SK-N-MC (cell line): ENCODE measurements around the gene WRAP73.

ENCODE experiments used
- EZH2 ChIP-seq: fragments of 200-600 bp; sonication (generic); IDR thresholded peaks from one replicate; pipeline ENCODE4 v1.6.1; 2017; ENCODE audit warnings: antibody characterized with exemption
- FOXP2 ChIP-seq: optimal IDR thresholded peaks from 2 replicates; pipeline ENCODE3; 2011; ENCODE audit warnings: mild to moderate bottlenecking, moderate library complexity; ENCODE audit not compliant: insufficient read depth; ENCODE audit errors: extremely low read length, control extremely low read depth
- POLR2AphosphoS5 ChIP-seq: IDR thresholded peaks from 2 replicates; pipeline ENCODE4 v1.6.1; 2012; ENCODE audit warnings: mild to moderate bottlenecking, low read depth, low read length, borderline replicate concordance

DNA sequence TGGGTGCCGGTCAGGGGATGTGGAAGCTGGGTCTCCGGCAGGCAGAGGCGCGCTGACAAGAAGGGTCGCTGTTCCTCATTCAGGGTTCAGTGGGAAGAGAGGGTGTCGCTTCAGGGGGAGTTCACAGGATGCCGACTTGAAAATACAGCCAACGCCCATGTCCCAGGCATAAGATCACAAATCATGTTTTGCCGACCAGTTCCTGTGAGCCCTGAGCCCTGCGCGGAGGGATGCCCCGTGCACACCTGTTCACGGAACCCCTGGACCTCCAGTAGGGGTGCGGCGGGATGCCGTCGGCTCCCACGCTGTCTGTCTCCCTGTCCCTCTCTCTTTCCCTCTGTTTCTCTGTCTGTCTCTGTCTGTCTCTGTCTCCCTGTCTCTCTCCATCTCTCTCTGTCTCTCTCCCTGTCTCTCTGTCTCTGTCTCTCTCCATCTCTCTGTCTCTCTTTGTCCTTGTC, 29.2 kb upstream of the WRAP73 start:
- no peak for TF ChIP-seq EZH2
- no peak for TF ChIP-seq POLR2AphosphoS5
- TF ChIP-seq FOXP2: no peak
